C4-2B (cell line): Measurements from ENCODE around the gene FEN1.

Source experiments
- H3K27ac ChIP-seq: fragments of 450-650 bp; 2 replicates; pipeline ENCODE4 v1.5.1; 2017
- CTCF ChIP-seq: fragments of 450-650 bp; conservative IDR thresholded peaks from 2 replicates; pipeline ENCODE4 v1.5.1; 2017; ENCODE audit warnings: mild to moderate bottlenecking
- ZFX ChIP-seq: fragments of 450-650 bp; IDR thresholded peaks from 2 replicates; pipeline ENCODE4 v1.6.1; 2017

FEN1 gene

GRCh38 chr11:61783717-61784505 lies 8.8 kb upstream of the FEN1 start:
- TF ChIP-seq ZFX (no peak), CTCF (no peak)
- H3K27ac ChIP-seq, result no peak overlapping the region

- no peak overlapping the region for H3K27ac ChIP-seq
- TF ChIP-seq ZFX, result no peak
- TF ChIP-seq CTCF, result no peak
Measured at GRCh38 chr11:61784506-61784805, 8.3 kb upstream of the FEN1 start.

- TF ChIP-seq CTCF (no peak), ZFX (no peak)
- H3K27ac ChIP-seq, result no peak overlapping the region
Measured at GRCh38 chr11:61785837-61786402, 6.8 kb upstream of the FEN1 start.

- TF ChIP-seq CTCF (no peak; the same call in 1 of the 2 replicates), ZFX (no peak)
- no peak overlapping the region for H3K27ac ChIP-seq
Measured at GRCh38 chr11:61787928-61788491, 4.7 kb upstream of the FEN1 start.

- TF ChIP-seq CTCF, result no peak
- TF ChIP-seq ZFX, result no peak
- peak overlapping the region; percentile 97 for H3K27ac ChIP-seq
Measured at GRCh38 chr11:61791737-61792309, 888 bp upstream of the FEN1 start.

- TF ChIP-seq CTCF, result no peak
- TF ChIP-seq ZFX, result peak; percentile 64; the same call in 1 of the 2 replicates
- H3K27ac ChIP-seq, result peak overlapping the region; percentile 97
Measured at GRCh38 chr11:61793083-61793828, 545 bp downstream of the FEN1 start.
